Effector CD8-positive, alpha-beta T cell (primary cell): Measurements from ENCODE around the gene MBP.

Source experiments
- DNase-seq: peaks from one replicate; lab custom pipeline; 2025; lab: John Stamatoyannopoulos, UW

Gene MBP

GRCh38 chr18:77100751-77101355 is 31.7 kb downstream of the MBP start:
- DNase-seq, result no peak

GRCh38 chr18:77099485-77100370 is 32.9 kb downstream of the MBP start:
- no peak for DNase-seq

- DNase-seq, result no peak
Measured at GRCh38 chr18:77098538-77099174, 33.9 kb downstream of the MBP start.

GRCh38 chr18:77098029-77098428 is 34.6 kb downstream of the MBP start:
- no peak for DNase-seq

- no peak for DNase-seq
Measured at GRCh38 chr18:77096936-77097886, 35.4 kb downstream of the MBP start.

GRCh38 chr18:77095391-77096371 is 36.9 kb downstream of the MBP start:
- DNase-seq, result no peak

GRCh38 chr18:77093586-77093985 is 39.0 kb downstream of the MBP start:
- no peak for DNase-seq

GRCh38 chr18:77093067-77093430 is 39.5 kb downstream of the MBP start:
- DNase-seq, result no peak

GRCh38 chr18:77092104-77093066 is 40.2 kb downstream of the MBP start:
- no peak for DNase-seq

- no peak for DNase-seq
Measured at GRCh38 chr18:77091366-77091765, 41.2 kb downstream of the MBP start.

- DNase-seq, result no peak
Measured at GRCh38 chr18:77090546-77091174, 41.9 kb downstream of the MBP start.

GRCh38 chr18:77089723-77090285 is 42.8 kb downstream of the MBP start:
- no peak for DNase-seq

- no peak for DNase-seq
Measured at GRCh38 chr18:77088963-77089722, 43.4 kb downstream of the MBP start.

- DNase-seq, result no peak
Measured at GRCh38 chr18:77087393-77088141, 45.0 kb downstream of the MBP start.

GRCh38 chr18:77086656-77087392 is 45.8 kb downstream of the MBP start:
- DNase-seq, result no peak

- DNase-seq, result no peak
Measured at GRCh38 chr18:77086034-77086433, 46.5 kb downstream of the MBP start.

GRCh38 chr18:77084688-77085035 is 47.9 kb downstream of the MBP start:
- no peak for DNase-seq
